Frontal cortex (tissue), 4 donors: ENCODE data around the gene RPTOR. TPM values are rescaled to one million over a fixed set of nuclear protein-coding genes. Genes with fewer than 3 reads are reported as not detected.

ENCODE experiments used
- DNase-seq, 2 donors: peaks; one replicate each; pipeline ENCODE4 v3.0.0; 2012; ENCODE audit warnings: low spot score in 2 of 2
- FAIRE-seq: peaks from 2 replicates; lab custom pipeline; 2012; peaks lifted over from hg19 to GRCh38; lab: Jason Lieb, UNC
- total RNA-seq: library from RNA; depleted of rRNA; stranded (reverse); fragments of >200 nt; gene quantifications from one replicate; pipeline ENCODE4 v1.2.3, GENCODE V29; 2014
- donor health status: control.
- donor health status: control.
- donor health status: control.

Gene RPTOR
- total RNA-seq, 1 donor from 2014 or later, result 12.2 TPM

DNA sequence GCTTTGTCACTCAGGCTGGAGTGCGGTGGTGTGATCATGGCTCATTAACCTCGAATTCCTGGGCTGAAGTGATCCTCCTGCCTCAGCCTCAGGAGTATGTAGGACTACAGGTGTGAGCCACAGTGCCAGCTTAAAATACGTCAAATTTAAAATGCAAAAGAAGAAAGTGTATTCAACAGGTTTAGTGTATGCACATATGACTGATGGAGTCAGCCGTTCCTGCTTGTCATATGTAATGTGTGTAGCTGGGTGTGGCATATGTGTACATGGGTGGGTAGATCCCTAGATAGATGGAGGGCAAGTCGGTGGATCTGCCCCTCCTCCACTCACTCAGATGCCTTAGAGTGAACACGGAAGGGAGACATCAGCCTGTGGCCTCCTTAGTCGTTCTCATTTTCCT lies 111.0 kb downstream of the RPTOR start:
- no peak for FAIRE-seq
- DNase-seq, result no peak

DNA sequence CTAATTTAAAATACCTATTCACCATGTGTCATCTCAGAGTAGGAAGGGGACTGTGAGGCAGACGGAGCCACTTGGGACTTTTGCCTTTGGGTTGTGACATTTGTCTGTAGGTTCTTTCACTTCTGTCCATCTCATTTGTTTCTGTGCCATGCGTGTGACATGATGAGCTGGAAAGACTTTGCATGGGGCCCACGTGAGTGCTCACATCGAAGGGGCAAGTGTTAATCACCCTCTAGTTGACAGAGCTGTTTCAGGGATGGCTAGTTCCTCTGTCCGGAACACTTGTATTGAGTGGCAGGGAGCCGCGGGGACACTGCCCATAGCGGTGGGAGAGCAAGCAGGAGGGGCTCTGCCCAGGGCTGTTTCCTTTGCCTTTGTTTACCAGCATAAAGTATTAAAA lies 112.0 kb downstream of the RPTOR start:
- no peak for DNase-seq
- FAIRE-seq, result no peak

DNA sequence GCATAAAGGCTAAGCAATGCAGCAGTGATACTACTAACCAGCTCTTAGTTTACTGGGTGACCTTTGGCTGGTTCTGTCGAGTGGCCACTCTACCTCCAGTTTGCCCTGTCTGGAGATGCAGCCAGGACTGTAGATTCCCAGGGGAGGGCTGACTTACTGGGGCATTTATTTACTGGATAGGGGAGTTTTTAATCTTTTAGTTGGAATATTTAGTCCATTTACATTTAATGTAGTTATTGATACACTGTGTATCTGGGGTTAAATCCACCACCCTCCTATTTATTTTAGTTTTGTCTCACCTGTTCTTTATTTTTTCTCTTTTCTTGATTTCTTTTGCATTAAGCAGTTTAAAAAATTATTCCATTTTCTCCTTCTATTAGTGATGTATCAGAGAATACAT lies 112.9 kb downstream of the RPTOR start:
- FAIRE-seq, result no peak
- no peak for DNase-seq

DNA sequence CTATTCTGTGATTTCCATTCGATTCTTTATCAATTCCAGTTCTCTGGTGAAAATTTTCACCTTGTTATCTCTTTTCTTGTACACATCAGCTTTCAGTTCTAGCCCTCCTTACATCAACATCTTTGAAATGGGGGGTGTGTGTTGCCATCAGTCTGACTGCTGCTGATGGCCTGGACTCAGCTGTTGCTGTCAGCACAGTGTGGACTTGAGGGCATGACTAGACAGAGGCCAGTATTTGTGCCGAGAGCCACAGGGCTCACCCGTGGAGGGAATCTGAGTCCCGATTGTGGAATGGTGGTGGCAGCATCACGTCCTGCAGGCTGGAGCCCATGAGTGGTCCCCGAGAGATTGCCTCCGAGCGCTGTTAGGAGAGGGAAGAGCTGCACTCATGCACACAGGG lies 114.2 kb downstream of the RPTOR start:
- DNase-seq (no peak), FAIRE-seq (no peak)

DNA sequence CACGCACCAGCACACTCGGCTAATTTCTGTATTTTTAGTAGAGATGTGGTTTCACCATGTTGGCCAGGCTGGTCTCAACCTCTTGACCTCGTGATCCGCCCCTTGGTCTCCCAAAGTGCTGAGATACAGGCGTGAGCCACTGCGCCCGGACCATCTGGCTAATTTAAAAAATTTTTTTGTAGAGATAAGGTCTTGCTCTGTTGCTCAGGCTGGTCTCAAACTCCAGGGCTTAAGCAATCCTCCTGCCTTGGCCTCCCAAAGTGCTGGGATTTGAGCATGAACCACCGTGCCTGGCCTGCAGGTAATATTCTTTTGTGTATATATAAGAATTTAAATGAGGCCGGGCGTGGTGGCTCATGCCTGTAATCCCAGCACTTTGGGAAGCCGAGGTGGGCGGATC lies 115.0 kb downstream of the RPTOR start:
- no peak for DNase-seq

DNA sequence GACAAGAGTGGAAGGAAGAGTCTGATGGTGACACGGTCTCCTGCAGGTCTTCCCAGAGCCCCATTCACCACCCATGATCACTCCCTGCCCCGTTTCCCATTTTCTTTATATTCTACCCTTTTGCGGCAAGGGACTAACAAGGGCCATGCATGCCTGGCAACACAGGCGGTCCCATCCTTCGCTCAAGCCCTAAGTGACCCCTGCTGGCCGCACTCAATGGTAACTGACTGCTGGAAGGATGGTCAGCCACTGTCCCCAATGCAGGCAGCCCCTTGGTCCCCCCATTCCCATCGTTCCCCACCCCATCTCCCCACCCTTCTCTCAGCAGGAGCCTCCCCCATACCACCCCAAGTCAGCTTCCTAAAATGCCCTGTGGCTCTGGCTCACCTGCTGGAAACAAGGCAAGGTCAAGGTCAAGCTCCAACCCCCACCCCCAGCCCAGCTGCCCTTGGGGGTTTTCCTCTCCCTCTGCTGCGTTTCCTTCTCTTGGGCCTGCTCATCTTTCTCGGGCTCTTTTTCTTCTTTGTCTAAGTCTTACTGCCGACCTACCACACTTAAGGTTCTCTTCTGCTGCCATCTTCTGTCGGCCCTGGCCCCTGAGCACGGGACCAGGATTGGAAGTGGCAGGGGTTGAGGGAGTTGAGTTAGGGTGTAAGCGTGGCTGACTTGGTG lies 116.0 kb downstream of the RPTOR start:
- no peak for DNase-seq

More for the DNA sequence above, 115.0 kb downstream of the RPTOR start:
- FAIRE-seq, result no peak

DNA sequence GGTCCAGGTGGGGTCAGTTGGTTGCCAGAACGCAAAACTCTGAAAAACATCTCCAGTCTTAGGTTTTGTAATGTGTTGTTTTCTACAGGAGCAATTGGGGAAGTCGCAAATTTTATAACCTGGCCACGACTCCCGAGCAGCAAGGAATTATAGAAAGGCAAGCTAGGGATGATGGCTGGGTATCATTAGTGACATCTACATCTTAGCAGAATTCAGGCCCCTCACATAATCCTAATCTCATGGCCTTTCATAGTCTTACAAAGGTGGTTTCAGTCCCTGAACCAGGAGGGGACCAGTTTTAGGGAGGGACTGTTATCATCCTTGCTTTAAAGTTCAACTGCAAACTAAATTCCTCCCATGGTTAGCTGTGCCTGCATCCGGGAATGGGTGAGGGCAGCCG lies 117.9 kb downstream of the RPTOR start:
- DNase-seq, result no peak
- no peak for FAIRE-seq

More for the DNA sequence above, 116.0 kb downstream of the RPTOR start:
- FAIRE-seq, result no peak

DNA sequence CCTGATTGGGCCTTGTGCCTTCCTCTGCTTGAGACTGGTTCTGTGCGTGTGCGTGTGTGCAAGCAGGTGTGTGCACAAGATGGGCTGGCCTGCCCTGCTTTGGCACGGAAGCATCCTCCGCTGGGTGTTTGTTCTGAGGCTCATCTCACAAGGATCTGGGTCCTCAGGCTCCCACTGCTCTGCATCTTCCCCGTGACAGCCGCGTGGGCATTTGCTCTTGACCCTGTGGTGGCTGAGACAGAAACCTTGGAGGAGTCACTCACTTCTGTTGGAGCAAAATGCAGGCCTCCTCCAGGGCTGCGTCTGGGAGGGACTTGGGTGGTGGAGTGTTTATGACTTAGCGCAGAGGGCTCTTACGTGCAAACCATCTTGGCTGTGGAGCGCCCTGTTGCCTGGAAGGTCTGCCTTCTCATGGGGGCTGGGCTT lies 119.2 kb downstream of the RPTOR start:
- no peak for FAIRE-seq
- no peak for DNase-seq

DNA sequence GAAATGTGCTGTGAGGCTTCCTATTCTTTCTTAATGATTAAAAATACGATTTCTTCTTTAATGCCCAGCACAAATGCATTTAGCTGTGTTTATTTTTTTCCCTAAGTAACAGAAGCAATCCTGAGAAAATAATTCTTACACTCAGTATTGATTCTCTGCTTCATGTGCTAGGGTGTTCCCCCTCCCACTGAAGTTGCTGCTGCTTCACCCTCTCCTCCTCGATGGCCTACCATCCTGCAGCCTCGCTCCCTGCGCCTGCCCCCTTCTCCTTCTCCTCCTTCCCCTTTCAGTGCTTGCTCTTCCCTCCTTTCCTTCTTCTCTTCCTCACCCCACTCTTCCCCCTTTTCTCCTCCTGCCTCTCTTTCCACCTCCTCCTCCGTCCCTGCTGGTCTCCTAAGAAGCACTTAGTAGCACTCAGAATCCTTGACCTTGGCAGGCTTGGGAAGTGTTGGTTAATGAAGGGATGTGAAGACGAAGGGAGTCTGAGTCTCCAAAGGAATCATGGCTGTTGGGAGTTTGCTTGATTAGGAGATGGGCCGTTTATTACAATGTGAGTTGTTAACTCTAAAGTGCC lies 119.7 kb downstream of the RPTOR start:
- DNase-seq, result no peak
- FAIRE-seq, result no peak

DNA sequence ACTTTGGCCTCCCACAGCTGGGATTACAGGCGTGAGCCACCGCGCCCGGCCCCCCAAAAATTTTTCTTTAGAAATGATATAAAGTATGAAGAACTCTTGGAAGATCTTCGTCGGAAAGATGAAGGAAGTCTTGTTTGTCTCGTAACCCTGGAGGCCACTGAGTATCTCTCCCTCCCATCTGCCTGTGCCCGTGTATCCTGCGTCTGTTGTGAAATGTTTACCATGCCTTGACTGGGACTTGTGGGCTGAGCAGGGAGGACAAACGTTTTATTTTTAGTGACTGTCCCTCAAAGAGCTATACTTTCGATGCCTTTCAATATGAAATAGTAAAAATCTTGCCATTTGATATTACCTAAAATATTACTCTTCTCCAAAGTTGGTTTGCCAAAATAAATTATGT lies 121.2 kb downstream of the RPTOR start:
- DNase-seq, result no peak
- FAIRE-seq, result no peak

DNA sequence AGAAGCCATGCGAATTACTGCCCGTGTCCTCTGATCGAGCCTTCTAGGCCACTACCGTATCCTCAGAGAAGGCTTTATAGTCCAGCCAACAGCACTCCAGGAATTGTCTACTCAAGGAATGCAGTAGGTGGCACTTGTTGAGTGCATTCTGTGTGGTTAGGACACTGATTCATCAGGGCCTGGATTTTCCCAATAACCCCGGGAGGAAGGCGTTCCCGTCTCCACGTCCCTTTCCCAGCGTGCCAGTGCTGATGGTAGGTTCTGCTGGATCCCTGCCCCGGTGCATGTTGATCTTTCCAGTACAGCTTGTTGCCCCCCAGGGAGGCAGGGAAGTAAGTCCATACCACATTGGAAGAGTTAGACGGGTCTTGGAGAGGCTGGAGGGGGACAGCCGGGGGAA lies 122.2 kb downstream of the RPTOR start:
- FAIRE-seq (no peak), DNase-seq (no peak)

DNA sequence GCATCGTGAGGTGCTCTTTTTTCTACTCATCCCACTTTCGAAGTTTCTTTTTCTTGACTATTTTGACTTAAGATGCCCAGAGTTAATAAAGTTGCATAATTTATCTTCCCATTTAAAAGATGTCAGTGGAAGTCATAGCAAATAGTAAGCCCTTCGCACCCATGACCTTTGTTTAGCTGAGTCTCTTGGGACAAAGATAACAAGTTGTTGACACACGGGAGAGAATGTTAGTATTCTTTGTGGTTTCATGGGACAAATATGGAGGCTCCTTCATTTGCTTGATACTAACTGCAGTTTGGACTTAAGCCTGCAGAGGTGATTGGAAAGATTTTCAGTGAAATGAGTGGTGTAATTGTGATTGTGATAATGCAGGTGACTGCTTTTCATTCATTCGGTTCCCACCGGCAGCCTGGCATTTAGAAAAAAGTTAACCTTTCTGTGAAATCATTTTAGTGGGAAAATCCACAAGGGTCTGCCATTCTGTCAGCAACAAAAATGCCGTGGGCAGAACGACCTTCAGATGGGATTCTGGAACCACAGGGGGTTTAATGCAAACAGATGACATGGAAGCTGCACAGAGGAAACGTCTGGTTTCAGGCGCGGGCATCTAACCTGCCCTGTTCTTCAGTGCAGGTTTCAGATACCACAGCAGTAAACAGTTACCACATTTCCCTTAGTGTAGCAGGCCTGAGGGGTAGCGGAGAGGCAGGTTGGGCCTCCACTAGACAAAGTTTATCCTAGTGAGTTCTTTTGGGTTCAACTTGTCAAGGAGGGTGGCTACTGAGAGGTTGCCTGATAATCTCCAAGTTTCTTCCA lies 123.0 kb downstream of the RPTOR start:
- DNase-seq, result no peak
- no peak for FAIRE-seq

DNA sequence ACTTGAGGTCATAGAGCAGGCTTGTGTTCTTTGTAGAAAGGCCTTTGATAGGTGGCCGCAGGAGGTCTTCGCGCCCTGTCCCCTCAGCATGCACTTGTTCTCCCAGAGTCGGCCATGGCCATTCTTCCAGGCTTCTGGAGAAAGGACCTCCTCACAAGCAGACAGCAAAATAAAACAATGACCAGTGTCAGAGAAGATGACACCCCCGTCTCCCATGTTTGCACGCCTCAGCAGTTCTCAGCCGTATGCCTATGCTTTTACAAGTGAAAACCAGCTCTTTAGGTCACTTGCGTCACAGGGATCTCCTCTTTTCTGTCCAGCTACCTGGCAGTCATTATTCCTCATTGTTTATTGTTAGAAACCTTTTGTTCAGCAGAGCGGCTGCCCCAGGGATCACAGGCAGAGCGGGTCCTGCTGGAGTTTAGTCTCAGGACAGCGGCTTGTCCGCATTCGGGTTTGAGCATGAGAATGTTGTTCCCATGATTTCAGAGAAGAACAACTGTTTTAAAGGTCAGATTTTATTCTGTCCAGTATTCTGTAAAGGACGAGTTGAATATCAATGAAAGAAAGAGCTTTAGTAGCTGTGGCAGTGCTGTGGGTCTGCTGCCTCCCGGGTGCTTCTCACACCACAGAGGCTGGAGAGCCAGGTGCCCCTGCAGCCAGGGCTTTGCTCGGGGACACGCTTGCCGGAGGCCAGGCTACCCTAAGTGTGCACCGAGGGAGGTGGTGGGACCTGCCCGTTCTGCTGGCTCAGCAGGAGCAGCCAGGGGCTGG lies 123.9 kb downstream of the RPTOR start:
- DNase-seq (no peak), FAIRE-seq (no peak)

DNA sequence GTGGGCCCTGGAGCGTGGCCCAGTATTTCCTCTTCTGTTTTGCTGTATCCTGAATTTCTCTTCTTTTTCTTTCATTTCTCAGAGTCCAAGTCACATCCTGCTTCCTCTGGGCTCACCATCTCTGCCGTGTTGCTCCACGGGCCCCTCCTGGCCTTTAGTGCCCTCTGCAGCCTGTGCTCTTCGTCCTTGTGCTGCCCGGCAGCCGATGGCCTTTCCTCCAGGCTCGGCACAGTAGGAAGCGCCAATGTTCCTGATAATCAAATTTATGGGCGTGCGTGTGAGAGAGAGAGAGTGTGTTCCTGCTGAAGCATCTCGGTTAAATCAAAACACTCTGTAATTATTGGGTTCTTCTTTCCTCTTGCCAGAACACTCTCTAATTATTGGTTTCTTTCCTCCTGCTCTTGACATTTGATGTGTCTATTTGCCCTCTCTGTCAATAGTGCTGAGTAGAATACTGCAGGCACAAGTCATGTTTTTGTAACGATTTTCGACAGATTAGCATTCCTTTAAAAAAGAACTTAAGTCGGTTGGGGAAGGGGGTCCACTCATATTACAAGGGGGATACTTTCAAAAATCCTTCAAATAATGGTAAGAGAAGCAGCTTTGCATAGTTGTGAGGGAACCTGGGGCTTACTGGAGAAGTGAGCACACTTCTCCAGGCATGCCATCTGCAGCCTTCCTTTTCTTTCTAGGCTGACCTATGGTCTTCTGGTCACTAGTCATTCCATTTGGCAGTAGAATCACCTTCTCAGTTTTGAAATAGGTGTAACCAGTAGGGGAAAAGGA lies 126.6 kb downstream of the RPTOR start:
- FAIRE-seq, result no peak

DNA sequence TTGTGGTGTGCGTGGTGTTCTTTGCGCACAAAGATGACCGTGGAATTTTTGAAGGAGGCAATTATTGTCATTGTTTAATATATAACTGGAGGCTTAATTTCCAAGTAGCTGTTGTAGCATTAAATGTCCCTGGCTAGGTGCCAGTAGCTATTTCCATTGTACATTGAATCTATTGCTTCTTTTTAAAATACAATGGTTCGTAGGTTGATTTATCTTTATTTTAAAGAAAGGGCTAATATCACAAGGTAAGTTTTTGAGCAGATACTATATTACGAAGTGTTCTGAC lies 127.1 kb downstream of the RPTOR start:
- no peak for DNase-seq
- FAIRE-seq, result no peak

More for the DNA sequence above, 126.6 kb downstream of the RPTOR start:
- DNase-seq, result no peak

DNA sequence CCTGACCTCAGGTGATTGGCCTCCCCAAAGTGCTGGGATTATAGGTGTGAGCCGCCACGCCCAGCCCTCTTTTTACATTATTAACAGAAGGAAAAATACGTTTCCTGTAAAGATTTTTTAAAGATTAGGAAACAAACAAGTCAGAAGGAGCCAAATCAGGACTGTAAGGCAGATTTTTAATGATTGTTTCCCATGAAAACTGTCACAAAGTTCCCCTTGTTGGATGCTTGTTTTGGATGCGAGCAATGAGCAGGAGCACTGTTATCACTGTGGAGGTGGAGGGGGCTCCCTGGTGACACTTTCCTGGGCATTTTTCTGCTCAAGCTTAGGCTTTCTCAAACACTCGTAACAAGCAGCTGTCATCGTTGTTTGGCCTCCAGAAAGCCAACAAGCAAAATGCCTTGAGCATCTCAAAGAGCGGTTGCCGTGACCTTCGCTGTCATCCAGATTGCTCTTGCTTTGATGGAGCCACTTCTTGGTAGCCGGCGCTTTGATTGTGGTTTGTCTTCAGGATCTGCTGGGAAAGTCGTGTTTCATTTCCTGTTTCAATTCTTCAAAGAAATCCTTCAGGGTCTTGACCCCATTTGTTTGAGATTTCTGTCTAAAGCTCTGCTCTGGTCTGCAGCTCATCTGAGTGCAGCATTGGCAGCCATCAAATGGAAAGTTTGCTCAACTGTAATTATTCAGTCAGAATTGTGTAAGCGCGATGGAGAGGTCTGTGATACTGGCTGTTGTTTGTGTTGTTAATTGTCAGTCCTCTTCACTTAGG lies 128.7 kb downstream of the RPTOR start:
- FAIRE-seq, result no peak
- DNase-seq, result no peak

DNA sequence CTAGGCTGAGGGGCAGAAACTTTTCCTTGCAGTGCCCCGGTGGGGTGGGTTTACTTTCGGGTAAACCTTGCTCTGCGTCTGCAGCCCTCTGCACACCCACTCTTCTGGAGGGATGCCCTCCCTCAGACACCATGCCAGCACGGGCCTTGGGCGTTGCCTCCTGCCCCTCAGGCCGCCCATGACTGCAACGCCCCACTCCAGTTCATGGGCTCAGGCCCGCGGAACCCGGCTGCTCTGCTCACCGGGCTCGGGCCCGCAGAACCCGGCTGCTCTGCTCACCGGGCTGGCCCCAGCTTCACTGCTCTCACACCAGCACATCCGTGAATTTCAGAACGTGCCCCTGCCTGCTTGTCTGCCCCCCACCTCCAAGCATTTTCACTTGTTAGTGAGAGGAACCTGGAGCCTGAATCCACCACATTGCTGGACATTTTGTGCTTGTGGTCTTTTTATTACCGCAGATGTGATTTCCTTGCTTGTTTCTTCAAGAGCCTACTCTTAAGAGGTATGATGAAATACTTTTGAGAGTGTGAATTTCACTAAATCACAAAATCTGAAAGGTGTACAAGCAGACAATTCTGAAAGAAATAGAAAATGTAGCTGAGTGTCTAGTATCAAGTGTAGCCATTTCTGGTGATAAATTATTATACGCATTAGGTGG lies 130.9 kb downstream of the RPTOR start:
- FAIRE-seq (no peak), DNase-seq (no peak)

DNA sequence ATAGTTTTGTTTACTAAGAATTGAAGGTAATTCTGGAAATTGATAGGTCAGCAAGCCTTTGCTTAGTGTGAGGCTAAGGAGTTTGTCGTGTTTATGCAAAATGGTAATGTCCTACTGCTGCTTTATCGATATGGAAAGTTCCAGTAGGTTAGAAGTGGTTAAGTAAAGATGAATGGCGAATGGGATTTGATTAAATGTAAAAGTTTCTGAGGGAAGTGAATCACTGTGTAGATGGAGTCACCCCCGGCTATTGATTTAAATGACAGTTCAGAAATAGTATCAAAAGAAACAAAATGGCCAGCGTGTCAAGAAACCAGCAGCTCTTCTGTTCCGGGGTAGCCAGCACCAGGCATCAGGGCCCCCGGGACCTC lies 131.4 kb downstream of the RPTOR start:
- FAIRE-seq (no peak), DNase-seq (no peak)

DNA sequence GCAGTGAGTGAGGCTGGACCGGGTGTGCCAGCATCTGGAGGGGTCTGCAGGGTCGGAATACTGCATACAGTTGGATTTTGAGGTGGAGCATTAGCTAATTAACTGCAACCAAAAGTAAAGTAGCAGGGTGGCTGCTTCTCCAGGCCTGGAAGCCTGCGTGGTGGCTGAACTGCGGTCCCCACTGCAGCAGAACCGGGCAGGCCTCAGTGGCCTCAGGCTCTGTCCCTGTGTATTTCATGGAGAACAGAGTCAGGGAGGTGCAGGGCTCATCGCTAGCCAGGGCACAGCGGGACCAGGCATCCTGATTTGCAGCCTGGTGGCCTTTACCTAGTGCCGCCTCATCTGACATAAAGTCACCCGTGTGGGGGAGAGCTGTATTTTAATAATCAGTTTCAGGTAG lies 131.9 kb downstream of the RPTOR start:
- DNase-seq, result no peak
- FAIRE-seq, result no peak
